ENCODE measurements around the gene MEMO1.

DNA sequence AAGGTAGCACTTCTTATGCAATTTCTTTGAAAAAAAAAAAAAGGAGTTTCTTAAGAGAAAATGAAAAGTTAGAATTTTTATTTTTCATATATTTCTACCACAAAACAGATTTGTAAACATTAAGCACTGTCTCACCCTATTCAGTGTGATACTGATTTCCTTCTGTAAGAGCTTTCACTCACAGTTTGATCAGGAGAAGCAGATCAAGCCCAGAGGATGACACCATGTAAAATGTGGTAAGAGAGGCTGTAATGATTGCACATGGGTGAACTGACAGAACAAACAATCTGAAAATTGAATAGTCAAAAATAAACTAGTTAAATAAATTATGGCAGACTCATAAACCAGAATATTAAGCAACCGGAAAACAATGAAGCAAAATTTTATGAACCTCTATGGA is 54.5 kb downstream of the MEMO1 start:
- no peak for TF ChIP-seq POLR2AphosphoS5 (IDR thresholded peaks at IDR 0.05; ENCODE audit: low read depth, low read length)
- TF ChIP-seq, protein P1, sequence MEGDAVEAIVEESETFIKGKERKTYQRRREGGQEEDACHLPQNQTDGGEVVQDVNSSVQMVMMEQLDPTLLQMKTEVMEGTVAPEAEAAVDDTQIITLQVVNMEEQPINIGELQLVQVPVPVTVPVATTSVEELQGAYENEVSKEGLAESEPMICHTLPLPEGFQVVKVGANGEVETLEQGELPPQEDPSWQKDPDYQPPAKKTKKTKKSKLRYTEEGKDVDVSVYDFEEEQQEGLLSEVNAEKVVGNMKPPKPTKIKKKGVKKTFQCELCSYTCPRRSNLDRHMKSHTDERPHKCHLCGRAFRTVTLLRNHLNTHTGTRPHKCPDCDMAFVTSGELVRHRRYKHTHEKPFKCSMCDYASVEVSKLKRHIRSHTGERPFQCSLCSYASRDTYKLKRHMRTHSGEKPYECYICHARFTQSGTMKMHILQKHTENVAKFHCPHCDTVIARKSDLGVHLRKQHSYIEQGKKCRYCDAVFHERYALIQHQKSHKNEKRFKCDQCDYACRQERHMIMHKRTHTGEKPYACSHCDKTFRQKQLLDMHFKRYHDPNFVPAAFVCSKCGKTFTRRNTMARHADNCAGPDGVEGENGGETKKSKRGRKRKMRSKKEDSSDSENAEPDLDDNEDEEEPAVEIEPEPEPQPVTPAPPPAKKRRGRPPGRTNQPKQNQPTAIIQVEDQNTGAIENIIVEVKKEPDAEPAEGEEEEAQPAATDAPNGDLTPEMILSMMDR (IDR thresholded peaks at IDR 0.05 in 2 of 3, conservative IDR thresholded peaks at IDR 0.05 in 1 of 3; ENCODE audit: borderline replicate concordance in 1 of 3, insufficient read depth in 1 of 3, low read depth in 2 of 3, low read length in 2 of 3), result no peak
- no peak for TF ChIP-seq EZH2phosphoT487 (IDR thresholded peaks at IDR 0.05; ENCODE audit: borderline replicate concordance)
- TF ChIP-seq EZH2 (IDR thresholded peaks at IDR 0.05), result no peak
- no peak for TF ChIP-seq SP1 (IDR thresholded peaks at IDR 0.05; ENCODE audit: low read depth)
- no peak for TF ChIP-seq REST (IDR thresholded peaks at IDR 0.05; ENCODE audit: low read depth)
- no peak for TF ChIP-seq POLR2A (IDR thresholded peaks at IDR 0.05; ENCODE audit: borderline replicate concordance, extremely low read depth, insufficient read depth, insufficient read length)

All from HCT116 (cell line).